HPDE6-E6E7 (cell line): ENCODE results near the gene MTRF1L.

Experiments used
- DNase-seq: peaks from one replicate; pipeline ENCODE4 v3.0.0; 2011; ENCODE audit warnings: missing footprints; ENCODE audit errors: extremely low spot score

MTRF1L gene

GRCh38 chr6:153002613-153003365, at the start of gene MTRF1L:
MTRF1L (minus strand) TSS chr6:153002709; CDS start chr6:153002685, 24 bp downstream.
- peak; percentile 83 for DNase-seq

GRCh38 chr6:153051801-153052200, 49.3 kb upstream of the MTRF1L start:
- no peak for DNase-seq

- peak; percentile 60 for DNase-seq
These were observed 46.1 kb upstream of the MTRF1L start for GRCh38 chr6:153048631-153049030.

- DNase-seq, result no peak
These were observed 44.9 kb upstream of the MTRF1L start for GRCh38 chr6:153047386-153047785.

GRCh38 chr6:153045271-153045670, 42.8 kb upstream of the MTRF1L start:
- DNase-seq, result no peak

- DNase-seq, result no peak
These were observed 41.8 kb upstream of the MTRF1L start for GRCh38 chr6:153044295-153044694.

GRCh38 chr6:153043719-153044118, 41.2 kb upstream of the MTRF1L start:
- DNase-seq, result no peak

- no peak for DNase-seq
These were observed 36.0 kb upstream of the MTRF1L start for GRCh38 chr6:153038378-153039057.

- no peak for DNase-seq
These were observed 31.6 kb upstream of the MTRF1L start for GRCh38 chr6:153034139-153034538.

GRCh38 chr6:153032255-153032882, 29.9 kb upstream of the MTRF1L start:
- no peak for DNase-seq

GRCh38 chr6:153031335-153031955, 28.9 kb upstream of the MTRF1L start:
- peak; percentile 72 for DNase-seq

GRCh38 chr6:153028963-153029362, 26.5 kb upstream of the MTRF1L start:
- DNase-seq, result no peak

- DNase-seq, result no peak
These were observed 25.8 kb upstream of the MTRF1L start for GRCh38 chr6:153028286-153028685.

GRCh38 chr6:153027480-153027879, 25.0 kb upstream of the MTRF1L start:
- no peak for DNase-seq

- DNase-seq, result no peak
These were observed 22.2 kb upstream of the MTRF1L start for GRCh38 chr6:153024709-153025017.

- DNase-seq, result peak; percentile 49
These were observed 21.6 kb upstream of the MTRF1L start for GRCh38 chr6:153023977-153024708.

GRCh38 chr6:153018355-153018754, 15.8 kb upstream of the MTRF1L start:
- DNase-seq, result no peak

- no peak for DNase-seq
These were observed 14.3 kb upstream of the MTRF1L start for GRCh38 chr6:153016846-153017245.

GRCh38 chr6:153015094-153015640, 12.7 kb upstream of the MTRF1L start:
- DNase-seq, result no peak

- no peak for DNase-seq
These were observed 10.9 kb upstream of the MTRF1L start for GRCh38 chr6:153013438-153013837.

- no peak for DNase-seq
These were observed 10.3 kb upstream of the MTRF1L start for GRCh38 chr6:153012856-153013255.

GRCh38 chr6:153003366-153003690, 819 bp upstream of the MTRF1L start:
- no peak for DNase-seq
